Activated CD8-positive, alpha-beta T cell treated with anti-CD3 and anti-CD28 coated beads for 36 hours (primary cell): ENCODE results near the gene NFATC3. TPM values are rescaled to one million over a fixed set of nuclear protein-coding genes. Genes with fewer than 3 reads are reported as not detected.
A peak's percentile ranks its signal among the peaks of the same experiment; 100 is the strongest.
"Not testable (repeated sequence)": the region's sequence is repeated elsewhere in the genome, so short reads cannot be mapped to it uniquely, and the experiment has no call there.

Experiments
- ATAC-seq: fragments of 200-7000 bp; cut with Tn5 transposase; one replicate; pipeline ENCODE4 v1.10.0; 2021; ENCODE audit warnings: mild to moderate bottlenecking, moderate library complexity
- CTCF ChIA-PET: fragments of 350-600 bp; sonication (Branson Sonifier 250); formaldehyde crosslinking; loops from one replicate; lab custom pipeline; 2021; ENCODE audit warnings: antibody characterized with exemption; lab: Charles Lee
- POLR2A ChIA-PET: fragments of 350-600 bp; sonication (Branson Sonifier 250); formaldehyde crosslinking; loops from one replicate; lab custom pipeline; 2021; ENCODE audit warnings: antibody characterized with exemption; lab: Charles Lee
- DNase-seq: peaks from one replicate; pipeline ENCODE4 v3.0.0-alpha.2; 2020
- H3K27ac Mint-ChIP-seq: one replicate; pipeline ENCODE4 v1.8.0; 2021; ENCODE audit warnings: mild to moderate bottlenecking, mixed read lengths
- H3K27me3 Mint-ChIP-seq: one replicate; pipeline ENCODE4 v1.8.0; 2021; ENCODE audit warnings: mixed read lengths
- H3K36me3 Mint-ChIP-seq: one replicate; pipeline ENCODE4 v1.8.0; 2021; ENCODE audit warnings: low read depth, mixed read lengths
- H3K4me1 Mint-ChIP-seq: one replicate; pipeline ENCODE4 v1.8.0; 2021; ENCODE audit warnings: low read depth, mixed read lengths
- H3K4me3 Mint-ChIP-seq: one replicate; pipeline ENCODE4 v1.8.0; 2021; ENCODE audit warnings: mild to moderate bottlenecking, moderate library complexity, mixed read lengths
- H3K9me3 Mint-ChIP-seq: one replicate; pipeline ENCODE4 v1.8.0; 2021; ENCODE audit warnings: mixed read lengths
- CTCF ChIP-seq: fragments of 200-600 bp; IDR thresholded peaks from one replicate; pipeline ENCODE4 v1.8.0; 2022; ENCODE audit warnings: antibody characterized with exemption, mild to moderate bottlenecking
- intact Hi-C: fragments of 100-400 bp; cut with micrococcal nuclease; formaldehyde crosslinking; loops from one replicate; pipeline ENCODE4 v1.10.0; 2022
- total RNA-seq, 2 experiments: library from RNA; stranded (reverse); gene quantifications; one replicate each; pipeline ENCODE4 v1.2.3, GENCODE V29; 2021

Gene NFATC3
- total RNA-seq, 2 experiments from 2014 or later: 102 to 104 TPM

- Mint-ChIP-seq H3K4me3 (no peak overlapping the region), H3K4me1 (peaks cover 74% of the 10 kb centered on the region), H3K36me3 (peaks cover 35% of the 10 kb centered on the region), H3K27ac (no peak overlapping the region), H3K9me3 (no peaks in the 10 kb centered on the region), H3K27me3 (no peaks in the 10 kb centered on the region)
- ATAC-seq: no peak
- ChIA-PET POLR2A (interaction anchor here (1.5 to 2.0 kb wide), 2 partner anchors 11 to 13 kb away, joined by 4 to 5 read pairs; partner anchors contain the start of gene NFATC3), CTCF (interaction anchor here (1.2 to 1.5 kb wide), 3 partner anchors 34 to 132 kb away, joined by 3 to 5 read pairs (median 4); no protein-coding TSS in a partner anchor)
- intact Hi-C loops: no loop called here
- no peak for TF ChIP-seq CTCF
- no peak for DNase-seq
These were observed 12.7 kb downstream of the NFATC3 start for GRCh38 chr16:68097895-68098294.

- peak; percentile 61 for ATAC-seq
- POLR2A ChIA-PET: interaction anchor here (0.8 to 0.9 kb wide), 2 partner anchors 20 to 318 kb away, joined by 4 read pairs; no protein-coding TSS in a partner anchor
- CTCF ChIA-PET: interaction anchor here (0.9 to 1.6 kb wide), 3 partner anchors 10 to 285 kb away, joined by 3 to 6 read pairs (median 3); no protein-coding TSS in a partner anchor
- peaks cover 71% of the 10 kb centered on the region for H3K4me1 Mint-ChIP-seq
- no peak overlapping the region for H3K4me3 Mint-ChIP-seq
- no peaks in the 10 kb centered on the region for H3K27me3 Mint-ChIP-seq
- intact Hi-C loops: no loop called here
- H3K36me3 Mint-ChIP-seq: peaks cover 51% of the 10 kb centered on the region
- H3K9me3 Mint-ChIP-seq: peaks cover 2% of the 10 kb centered on the region
- H3K27ac Mint-ChIP-seq: peak overlapping the region; percentile 13
- no peak for TF ChIP-seq CTCF
- DNase-seq: no peak
These were observed 15.3 kb downstream of the NFATC3 start for GRCh38 chr16:68100488-68100887.

- DNase-seq: no peak
- peak overlapping the region; percentile 37 for H3K27ac Mint-ChIP-seq
- H3K27me3 Mint-ChIP-seq: no peaks in the 10 kb centered on the region
- intact Hi-C loops: no loop called here
- peaks cover 24% of the 10 kb centered on the region for H3K9me3 Mint-ChIP-seq
- peaks cover 62% of the 10 kb centered on the region for H3K36me3 Mint-ChIP-seq
- no peak overlapping the region for H3K4me3 Mint-ChIP-seq
- peaks cover 74% of the 10 kb centered on the region for H3K4me1 Mint-ChIP-seq
- no peak for TF ChIP-seq CTCF
- POLR2A ChIA-PET: no interaction called here
- no peak for ATAC-seq
- CTCF ChIA-PET: interaction anchor here (0.9 kb wide), 1 partner anchor 21 kb away, joined by 3 read pairs; no protein-coding TSS in a partner anchor
These were observed 20.4 kb downstream of the NFATC3 start for GRCh38 chr16:68105611-68106010.

GRCh38 chr16:68107230-68107928 lies 22.2 kb downstream of the NFATC3 start:
- H3K27me3 Mint-ChIP-seq, ATAC-seq, intact Hi-C loops, H3K4me3 Mint-ChIP-seq, H3K27ac Mint-ChIP-seq, DNase-seq: not testable (repeated sequence)
- Mint-ChIP-seq H3K9me3 (peaks cover 37% of the 10 kb centered on the region), H3K4me1 (peaks cover 77% of the 10 kb centered on the region), H3K36me3 (peaks cover 69% of the 10 kb centered on the region)
- POLR2A ChIA-PET: interaction anchor here (1.4 kb wide), 2 partner anchors 10 to 22 kb away, joined by 4 read pairs; no protein-coding TSS in a partner anchor
- CTCF ChIA-PET: interaction anchor here (1.4 kb wide), 1 partner anchor 14 kb away, joined by 4 read pairs; no protein-coding TSS in a partner anchor

- H3K27ac Mint-ChIP-seq, H3K4me3 Mint-ChIP-seq, intact Hi-C loops, H3K27me3 Mint-ChIP-seq, DNase-seq, ATAC-seq: not testable (repeated sequence)
- peaks cover 62% of the 10 kb centered on the region for H3K36me3 Mint-ChIP-seq
- peaks cover 79% of the 10 kb centered on the region for H3K4me1 Mint-ChIP-seq
- peaks cover 37% of the 10 kb centered on the region for H3K9me3 Mint-ChIP-seq
- CTCF ChIA-PET: interaction anchor here (2.2 kb wide), 1 partner anchor 15 kb away, joined by 15 read pairs; no protein-coding TSS in a partner anchor
- POLR2A ChIA-PET: interaction anchor here (0.9 kb wide), 1 partner anchor 23 kb away, joined by 3 read pairs; no protein-coding TSS in a partner anchor
These were observed 24.0 kb downstream of the NFATC3 start for GRCh38 chr16:68109156-68109555.

GRCh38 chr16:68110611-68111010 lies 25.4 kb downstream of the NFATC3 start:
- ChIA-PET POLR2A (interaction anchor here (1.1 to 1.4 kb wide), 2 partner anchors 9 to 26 kb away, joined by 3 to 4 read pairs; partner anchors contain the start of gene NFATC3), CTCF (interaction anchor here (1.4 kb wide), 1 partner anchor 11 kb away, joined by 6 read pairs; no protein-coding TSS in a partner anchor)
- DNase-seq, intact Hi-C loops, H3K27me3 Mint-ChIP-seq, ATAC-seq, H3K4me3 Mint-ChIP-seq: not testable (repeated sequence)
- Mint-ChIP-seq H3K36me3 (peaks cover 49% of the 10 kb centered on the region), H3K27ac (peak overlapping the region; percentile 67), H3K9me3 (peaks cover 33% of the 10 kb centered on the region), H3K4me1 (peaks cover 78% of the 10 kb centered on the region)
